Sigmoid colon (tissue), 4 donors: ENCODE results near the gene LRRC28.

ENCODE experiments used
- POLR2AphosphoS5 ChIP-seq, 4 donors: sonication (generic); formaldehyde crosslinking; IDR thresholded peaks; one replicate each; pipeline ENCODE4 v1.6.1; 2017; ENCODE audit warnings: antibody characterized with exemption in 4 of 4
- TF ChIP-seq, protein P1 (sequence below), 4 experiments: fragments of 450-650 bp in 3 of 4; fragments of 200-600 bp in 1 of 4; IDR thresholded peaks; one replicate each; pipeline ENCODE4 v1.5.1; 2016 to 2019; ENCODE audit warnings: antibody characterized with exemption in 4 of 4, mild to moderate bottlenecking in 3 of 4, moderate library complexity in 2 of 4

DNA sequence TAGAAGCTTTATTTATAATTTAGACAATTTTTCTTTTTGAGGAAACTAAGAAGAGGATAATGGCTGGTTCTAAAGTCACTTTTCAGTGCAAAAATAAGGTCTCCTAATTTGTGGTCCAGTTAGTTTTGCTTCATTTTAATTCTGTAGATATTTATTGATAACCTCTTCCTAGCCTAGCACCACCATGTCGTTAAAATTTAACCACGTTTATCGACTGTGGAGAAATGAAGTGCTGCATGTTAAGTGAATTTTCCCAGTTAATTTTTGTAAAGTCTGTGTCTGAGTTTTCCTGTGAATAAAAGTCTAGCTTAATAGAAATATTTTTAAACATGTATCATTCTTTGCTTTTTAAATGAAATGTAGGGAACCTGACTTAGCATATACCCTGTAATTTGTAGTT lies 16.7 kb downstream of the LRRC28 start:
- TF ChIP-seq, protein P1, sequence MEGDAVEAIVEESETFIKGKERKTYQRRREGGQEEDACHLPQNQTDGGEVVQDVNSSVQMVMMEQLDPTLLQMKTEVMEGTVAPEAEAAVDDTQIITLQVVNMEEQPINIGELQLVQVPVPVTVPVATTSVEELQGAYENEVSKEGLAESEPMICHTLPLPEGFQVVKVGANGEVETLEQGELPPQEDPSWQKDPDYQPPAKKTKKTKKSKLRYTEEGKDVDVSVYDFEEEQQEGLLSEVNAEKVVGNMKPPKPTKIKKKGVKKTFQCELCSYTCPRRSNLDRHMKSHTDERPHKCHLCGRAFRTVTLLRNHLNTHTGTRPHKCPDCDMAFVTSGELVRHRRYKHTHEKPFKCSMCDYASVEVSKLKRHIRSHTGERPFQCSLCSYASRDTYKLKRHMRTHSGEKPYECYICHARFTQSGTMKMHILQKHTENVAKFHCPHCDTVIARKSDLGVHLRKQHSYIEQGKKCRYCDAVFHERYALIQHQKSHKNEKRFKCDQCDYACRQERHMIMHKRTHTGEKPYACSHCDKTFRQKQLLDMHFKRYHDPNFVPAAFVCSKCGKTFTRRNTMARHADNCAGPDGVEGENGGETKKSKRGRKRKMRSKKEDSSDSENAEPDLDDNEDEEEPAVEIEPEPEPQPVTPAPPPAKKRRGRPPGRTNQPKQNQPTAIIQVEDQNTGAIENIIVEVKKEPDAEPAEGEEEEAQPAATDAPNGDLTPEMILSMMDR (IDR thresholded peaks at IDR 0.05), result no peak
- no peak for TF ChIP-seq POLR2AphosphoS5 (IDR thresholded peaks at IDR 0.05)
